KBM-7 (cell line): ENCODE data around the gene CACNA1I.

Source experiments
- DNase-seq: peaks from one replicate; pipeline ENCODE4 v3.0.0-alpha.2; 2015
- in situ Hi-C: fragments of 300-500 bp; cut with MboI; formaldehyde crosslinking; loops from 2 replicates; pipeline ENCODE4 v1.14.3; 2020; ENCODE audit warnings: low sequenced_read_pairs, low pct_unique_long_range_greater_than_20kb, mixed read lengths

The CACNA1I gene

GRCh38 chr22:39677967-39678366 lies 107.4 kb downstream of the CACNA1I start:
- in situ Hi-C loops = no loop called here
- no peak for DNase-seq

GRCh38 chr22:39678862-39679490 lies 108.4 kb downstream of the CACNA1I start:
- no peak for DNase-seq
- in situ Hi-C loops = no loop called here

- no peak for DNase-seq
- in situ Hi-C loops = no loop called here
Measured at GRCh38 chr22:39679652-39680051, 109.1 kb downstream of the CACNA1I start.

GRCh38 chr22:39680486-39680885 lies 109.9 kb downstream of the CACNA1I start:
- no peak for DNase-seq
- in situ Hi-C loops = no loop called here

- in situ Hi-C loops = no loop called here
- no peak for DNase-seq
Measured at GRCh38 chr22:39681038-39681861, 110.7 kb downstream of the CACNA1I start.

- in situ Hi-C loops = no loop called here
- DNase-seq = no peak
Measured at GRCh38 chr22:39682994-39683393, 112.4 kb downstream of the CACNA1I start.

- no peak for DNase-seq
- in situ Hi-C loops = no loop called here
Measured at GRCh38 chr22:39683639-39684038, 113.1 kb downstream of the CACNA1I start.

- no peak for DNase-seq
- in situ Hi-C loops = no loop called here
Measured at GRCh38 chr22:39684702-39685281, 114.2 kb downstream of the CACNA1I start.

- in situ Hi-C loops = no loop called here
- DNase-seq = no peak
Measured at GRCh38 chr22:39685336-39686177, 115.0 kb downstream of the CACNA1I start.

GRCh38 chr22:39686178-39686620 lies 115.6 kb downstream of the CACNA1I start:
- in situ Hi-C loops = no loop called here
- DNase-seq = no peak

GRCh38 chr22:39686776-39687525 lies 116.4 kb downstream of the CACNA1I start:
- DNase-seq = no peak

GRCh38 chr22:39688186-39688785 lies 117.7 kb downstream of the CACNA1I start:
- in situ Hi-C loops = no loop called here

More at GRCh38 chr22:39686776-39687525, 116.4 kb downstream of the CACNA1I start:
- in situ Hi-C loops = no loop called here

GRCh38 chr22:39689421-39689820 lies 118.9 kb downstream of the CACNA1I start:
- in situ Hi-C loops = no loop called here
- no peak for DNase-seq

More at GRCh38 chr22:39688186-39688785, 117.7 kb downstream of the CACNA1I start:
- DNase-seq = no peak

GRCh38 chr22:39690881-39691605 lies 120.5 kb downstream of the CACNA1I start:
- in situ Hi-C loops = no loop called here
- no peak for DNase-seq

- in situ Hi-C loops = no loop called here
Measured at GRCh38 chr22:39693943-39694500, 123.5 kb downstream of the CACNA1I start.

GRCh38 chr22:39697790-39698430 lies 127.4 kb downstream of the CACNA1I start:
- DNase-seq = no peak
- in situ Hi-C loops = no loop called here

More at GRCh38 chr22:39693943-39694500, 123.5 kb downstream of the CACNA1I start:
- no peak for DNase-seq
